KBM-7 (cell line): ENCODE measurements around the gene TMEM109.
"Not testable (repeated sequence)": the region's sequence is repeated elsewhere in the genome, so short reads cannot be mapped to it uniquely, and the experiment has no call there.

Source experiments
- DNase-seq: peaks from one replicate; pipeline ENCODE4 v3.0.0-alpha.2; 2015
- in situ Hi-C: fragments of 300-500 bp; cut with MboI; formaldehyde crosslinking; loops from 2 replicates; pipeline ENCODE4 v1.14.3; 2020; ENCODE audit warnings: low sequenced_read_pairs, low pct_unique_long_range_greater_than_20kb, mixed read lengths

The TMEM109 gene

GRCh38 chr11:60906132-60906972, 7.6 kb upstream of the TMEM109 start, which contains the start of gene PRPF19:
Gene PRPF19, minus strand, starts transcription at chr11:60906585. Its CDS starts 203 bp downstream, at chr11:60906382.
- DNase-seq: peak; percentile 99
- in situ Hi-C loops: no loop called here

GRCh38 chr11:60908803-60909202, 5.2 kb upstream of the TMEM109 start:
- in situ Hi-C loops: no loop called here
- DNase-seq: no peak

GRCh38 chr11:60909680-60910280, 4.2 kb upstream of the TMEM109 start:
- DNase-seq, in situ Hi-C loops: not testable (repeated sequence)

GRCh38 chr11:60910281-60910687, 3.7 kb upstream of the TMEM109 start:
- in situ Hi-C loops: no loop called here
- DNase-seq: peak; percentile 46

- in situ Hi-C loops: no loop called here
- peak; percentile 68 for DNase-seq
Measured at GRCh38 chr11:60910711-60911380, 3.1 kb upstream of the TMEM109 start.

GRCh38 chr11:60912223-60912850, 1.6 kb upstream of the TMEM109 start:
- in situ Hi-C loops: no loop called here
- DNase-seq: no peak

- DNase-seq: no peak
- in situ Hi-C loops: no loop called here
Measured at GRCh38 chr11:60912851-60913528, 968 bp upstream of the TMEM109 start.

GRCh38 chr11:60914633-60915247, 782 bp downstream of the TMEM109 start:
- in situ Hi-C loops: no loop called here
- DNase-seq: peak; percentile 34

GRCh38 chr11:60915248-60915914, 1.4 kb downstream of the TMEM109 start:
- in situ Hi-C loops: no loop called here
- DNase-seq: peak; percentile 81

GRCh38 chr11:60916669-60917206, 2.8 kb downstream of the TMEM109 start:
- in situ Hi-C loops: no loop called here
- DNase-seq: no peak

GRCh38 chr11:60917267-60917666, 3.3 kb downstream of the TMEM109 start:
- in situ Hi-C loops: no loop called here
- DNase-seq: no peak

- in situ Hi-C loops: no loop called here
- DNase-seq: no peak
Measured at GRCh38 chr11:60918251-60918938, 4.4 kb downstream of the TMEM109 start.

GRCh38 chr11:60918939-60919265, 4.9 kb downstream of the TMEM109 start:
- in situ Hi-C loops: no loop called here
- DNase-seq: no peak

- DNase-seq: peak; percentile 33
- in situ Hi-C loops: no loop called here
Measured at GRCh38 chr11:60919320-60919719, 5.4 kb downstream of the TMEM109 start.

- no peak for DNase-seq
- in situ Hi-C loops: no loop called here
Measured at GRCh38 chr11:60919956-60920355, 6.0 kb downstream of the TMEM109 start.

GRCh38 chr11:60921259-60921658, 7.3 kb downstream of the TMEM109 start:
- in situ Hi-C loops: no loop called here
- no peak for DNase-seq

- in situ Hi-C loops: no loop called here
- DNase-seq: no peak
Measured at GRCh38 chr11:60921777-60922335, 7.9 kb downstream of the TMEM109 start.
